ENCODE results near the gene CCDC77.
A peak's percentile ranks its signal among the peaks of the same experiment; 100 is the strongest.

CCDC77 gene

DNA sequence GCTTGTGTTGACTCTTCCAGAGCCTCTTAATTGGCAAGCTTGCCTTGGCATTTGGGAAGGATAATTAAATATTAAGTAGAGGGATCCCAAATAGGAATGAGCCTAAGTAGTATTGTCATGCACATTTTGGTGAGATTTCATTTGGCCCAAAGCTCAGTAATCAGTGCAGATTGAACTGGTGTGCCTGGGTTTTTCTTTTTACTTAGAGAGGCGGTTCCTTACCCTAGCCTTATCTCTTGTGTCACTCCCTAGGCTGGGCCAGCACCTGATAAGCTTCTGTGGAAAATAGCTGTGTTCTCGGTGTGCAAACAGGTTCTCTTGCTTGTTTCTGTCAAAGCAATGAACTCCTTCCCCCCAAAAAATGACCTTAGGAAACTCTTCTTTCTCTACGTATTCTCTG lies 49.0 kb downstream of the CCDC77 start:
- no peak for DNase-seq (ENCODE audit: extremely low spot score)
- CTCF ChIA-PET, result interaction anchor here (1.1 to 11.9 kb wide), 3 partner anchors 9 to 97 kb away, joined by 3 to 144 read pairs (median 132); no protein-coding TSS in a partner anchor
- POLR2A ChIA-PET, result no interaction called here
- TF ChIP-seq, protein P1, sequence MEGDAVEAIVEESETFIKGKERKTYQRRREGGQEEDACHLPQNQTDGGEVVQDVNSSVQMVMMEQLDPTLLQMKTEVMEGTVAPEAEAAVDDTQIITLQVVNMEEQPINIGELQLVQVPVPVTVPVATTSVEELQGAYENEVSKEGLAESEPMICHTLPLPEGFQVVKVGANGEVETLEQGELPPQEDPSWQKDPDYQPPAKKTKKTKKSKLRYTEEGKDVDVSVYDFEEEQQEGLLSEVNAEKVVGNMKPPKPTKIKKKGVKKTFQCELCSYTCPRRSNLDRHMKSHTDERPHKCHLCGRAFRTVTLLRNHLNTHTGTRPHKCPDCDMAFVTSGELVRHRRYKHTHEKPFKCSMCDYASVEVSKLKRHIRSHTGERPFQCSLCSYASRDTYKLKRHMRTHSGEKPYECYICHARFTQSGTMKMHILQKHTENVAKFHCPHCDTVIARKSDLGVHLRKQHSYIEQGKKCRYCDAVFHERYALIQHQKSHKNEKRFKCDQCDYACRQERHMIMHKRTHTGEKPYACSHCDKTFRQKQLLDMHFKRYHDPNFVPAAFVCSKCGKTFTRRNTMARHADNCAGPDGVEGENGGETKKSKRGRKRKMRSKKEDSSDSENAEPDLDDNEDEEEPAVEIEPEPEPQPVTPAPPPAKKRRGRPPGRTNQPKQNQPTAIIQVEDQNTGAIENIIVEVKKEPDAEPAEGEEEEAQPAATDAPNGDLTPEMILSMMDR (IDR thresholded peaks at IDR 0.05; ENCODE audit: control extremely low read depth, extremely low read depth, low read depth, missing control alignments), result no peak

DNA sequence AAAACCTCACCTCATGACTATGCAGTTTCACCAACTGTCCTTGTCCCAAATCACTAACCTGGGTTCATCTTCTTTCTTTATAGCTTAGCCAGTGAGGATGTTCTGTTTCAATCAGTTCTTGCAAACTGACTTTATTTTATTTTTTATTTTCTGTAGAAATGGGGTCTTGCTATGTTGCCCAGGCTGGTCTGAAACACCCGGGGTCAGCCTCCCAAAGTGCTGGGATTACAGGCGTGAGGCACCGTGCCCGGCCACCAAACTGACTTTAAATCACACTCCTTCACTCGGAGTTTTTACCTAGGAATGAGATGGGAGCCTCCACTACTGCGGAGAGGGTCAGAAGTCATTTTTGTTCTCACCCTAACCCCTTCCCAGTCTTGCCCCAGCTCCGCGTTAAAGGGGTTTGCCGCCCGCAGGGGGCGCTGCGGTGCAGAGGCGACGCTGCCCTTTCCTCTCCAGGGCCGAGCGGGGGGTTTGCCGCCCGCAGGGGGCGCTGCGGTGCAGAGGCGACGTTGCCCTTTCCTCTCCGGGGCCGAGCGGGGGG lies 51.3 kb downstream of the CCDC77 start:
- CTCF ChIA-PET, result interaction anchor here (0.6 to 11.9 kb wide), 52 partner anchors 11 to 1235 kb away, joined by 3 to 144 read pairs (median 5); partner anchors contain the start of genes CCDC77 and RAD52
- DNase-seq (ENCODE audit: extremely low spot score), result peak; percentile 71
- TF ChIP-seq, protein P1 (IDR thresholded peaks at IDR 0.05; ENCODE audit: control extremely low read depth, extremely low read depth, low read depth, missing control alignments), result peak; percentile 46
- POLR2A ChIA-PET, result no interaction called here

- DNase-seq (ENCODE audit: extremely low spot score), result no peak
- ChIA-PET POLR2A (no interaction called here), CTCF (interaction anchor here (1.0 to 11.9 kb wide), 10 partner anchors 8 to 121 kb away, joined by 4 to 144 read pairs (median 42); no protein-coding TSS in a partner anchor)
- TF ChIP-seq, protein P1 (IDR thresholded peaks at IDR 0.05; ENCODE audit: control extremely low read depth, extremely low read depth, low read depth, missing control alignments), result no peak
Measured at GRCh38 chr12:454833-455232, 53.4 kb downstream of the CCDC77 start.

GRCh38 chr12:455821-456220 lies 54.4 kb downstream of the CCDC77 start:
- DNase-seq (ENCODE audit: extremely low spot score), result no peak
- POLR2A ChIA-PET, result no interaction called here
- CTCF ChIA-PET, result interaction anchor here (0.7 to 11.9 kb wide), 8 partner anchors 7 to 120 kb away, joined by 4 to 144 read pairs (median 58); no protein-coding TSS in a partner anchor
- TF ChIP-seq, protein P1 (IDR thresholded peaks at IDR 0.05; ENCODE audit: control extremely low read depth, extremely low read depth, low read depth, missing control alignments), result no peak

GRCh38 chr12:457676-458075 lies 56.2 kb downstream of the CCDC77 start:
- DNase-seq (ENCODE audit: extremely low spot score), result no peak
- TF ChIP-seq, protein P1 (IDR thresholded peaks at IDR 0.05; ENCODE audit: control extremely low read depth, extremely low read depth, low read depth, missing control alignments), result no peak
- ChIA-PET POLR2A (no interaction called here), CTCF (interaction anchor here (1.0 to 11.9 kb wide), 4 partner anchors 11 to 293 kb away, joined by 3 to 144 read pairs (median 5); no protein-coding TSS in a partner anchor)

DNA sequence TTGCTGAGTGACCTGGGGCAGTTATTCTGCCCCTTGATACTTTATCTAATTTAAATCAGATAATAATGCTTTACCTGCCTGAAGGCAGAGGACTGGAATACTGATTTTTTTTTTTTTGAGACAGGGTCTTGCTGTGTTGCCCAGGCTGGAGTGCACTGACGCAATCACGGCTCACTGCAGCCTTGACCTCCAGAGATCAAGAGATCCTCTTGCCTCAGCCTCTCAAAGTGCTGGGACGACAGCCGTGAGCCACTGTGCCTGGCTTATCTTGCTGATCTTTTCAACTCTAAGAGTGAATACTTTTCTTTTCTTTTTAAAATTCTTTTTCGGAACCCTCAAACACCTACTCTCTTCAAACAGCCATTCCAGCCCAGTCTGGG lies 57.6 kb downstream of the CCDC77 start:
- DNase-seq (ENCODE audit: extremely low spot score), result no peak
- ChIA-PET CTCF (interaction anchor here (1.1 to 11.9 kb wide), 2 partner anchors 10 to 89 kb away, joined by 3 to 144 read pairs; no protein-coding TSS in a partner anchor), POLR2A (no interaction called here)
- TF ChIP-seq, protein P1 (IDR thresholded peaks at IDR 0.05; ENCODE audit: control extremely low read depth, extremely low read depth, low read depth, missing control alignments), result no peak

All from GM10248 (cell line).